Left renal cortex interstitium (tissue), 4 donors: ENCODE measurements around the gene KCNQ5. TPM values are rescaled to one million over a fixed set of nuclear protein-coding genes. Genes with fewer than 3 reads are reported as not detected.

Source experiments
- DNase-seq, 4 donors: peaks; one replicate each; pipeline ENCODE4 v3.0.0-alpha.2; 2013; ENCODE audit warnings: low read depth in 4 of 4, low spot score in 2 of 4, missing footprints in 1 of 4
- polyA plus RNA-seq, 4 donors: library from polyadenylated mRNA; unstranded; fragments of 120-200 nt; gene quantifications; one replicate each; pipeline ENCODE4 v1.2.1, GENCODE V29; 2013; ENCODE audit not compliant: insufficient read length in 4 of 4

The KCNQ5 gene
- polyA plus RNA-seq, 4 donors, result 0.14 to 0.59 (median 0.25) TPM

GRCh38 chr6:72636786-72637185 is 14.9 kb downstream of the KCNQ5 start:
- DNase-seq, result no peak

GRCh38 chr6:72639920-72640614 is 18.2 kb downstream of the KCNQ5 start:
- DNase-seq, result no peak

DNA sequence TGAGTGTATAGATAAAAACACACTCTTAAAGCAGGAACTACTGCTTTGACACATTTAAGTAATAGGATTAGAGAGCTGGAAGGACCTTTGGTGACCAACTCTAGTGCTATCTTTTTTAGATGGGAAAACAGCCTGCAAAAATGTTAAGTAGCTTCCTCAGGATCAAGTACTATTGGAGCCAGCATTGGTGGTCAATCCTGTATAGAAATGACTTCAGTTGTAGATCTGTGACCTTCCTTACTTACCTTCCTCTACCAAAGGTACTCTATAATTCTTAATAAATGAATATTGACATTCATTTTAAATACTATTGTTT is 18.7 kb downstream of the KCNQ5 start:
- DNase-seq, result no peak

DNA sequence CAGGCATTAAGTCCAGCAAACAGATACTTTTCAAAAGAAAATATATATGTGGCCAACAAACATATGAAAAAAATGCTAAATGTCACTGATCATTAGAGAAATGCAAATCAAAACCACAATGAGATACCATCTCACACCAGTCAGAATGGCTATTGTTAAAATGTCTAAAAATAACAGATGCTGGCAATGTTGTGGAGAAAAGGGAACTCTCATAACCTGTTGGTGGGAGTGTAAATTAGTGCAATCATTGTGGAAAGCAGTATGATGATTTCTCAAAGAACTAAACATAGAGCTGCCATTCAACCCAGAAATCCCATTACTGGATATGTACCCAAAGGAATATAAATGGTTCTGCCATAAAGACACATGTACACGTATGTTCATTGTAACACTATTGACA is 20.6 kb downstream of the KCNQ5 start:
- no peak for DNase-seq

- no peak for DNase-seq
Measured at GRCh38 chr6:72643214-72643613, 21.4 kb downstream of the KCNQ5 start.

DNA sequence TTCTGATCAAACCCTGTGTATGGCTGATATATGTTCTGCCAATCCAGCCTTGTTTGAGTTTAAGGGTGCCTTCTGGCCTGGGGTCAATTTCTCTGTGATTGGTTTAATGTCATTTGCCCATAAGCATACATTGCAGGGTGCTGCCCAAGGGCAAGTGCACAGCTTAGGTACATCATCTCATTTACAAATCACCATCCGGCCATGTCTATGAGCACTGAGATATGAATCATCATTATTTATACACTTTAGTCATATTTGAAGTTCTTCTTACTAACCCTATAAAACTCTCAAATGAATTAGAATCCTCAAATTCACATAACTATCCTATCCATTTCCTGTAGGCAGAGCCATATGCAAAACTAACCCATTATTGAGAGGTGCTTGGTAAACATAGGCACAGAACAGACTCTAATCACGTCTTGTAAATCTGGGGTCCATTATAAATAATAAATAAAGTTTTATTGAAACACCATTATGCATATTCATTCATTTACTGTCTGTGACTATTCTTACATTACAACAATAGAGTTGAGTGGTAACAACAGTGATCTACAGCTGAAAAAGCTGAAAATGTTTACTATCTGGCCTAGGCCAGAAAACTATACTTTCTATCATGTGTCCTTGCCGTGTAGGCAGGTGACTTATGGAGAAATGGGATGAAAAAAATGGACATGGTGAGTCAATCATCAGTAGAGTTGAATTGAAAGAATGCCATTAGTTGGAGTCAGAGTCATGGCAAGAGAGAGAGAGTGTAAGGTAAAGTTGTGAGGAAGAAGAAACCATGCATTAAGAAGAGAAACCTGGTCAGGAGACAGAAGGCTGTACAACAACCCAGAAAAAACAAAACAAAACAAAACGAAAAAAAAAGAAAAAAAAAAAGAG is 25.0 kb downstream of the KCNQ5 start:
- DNase-seq, result no peak

DNA sequence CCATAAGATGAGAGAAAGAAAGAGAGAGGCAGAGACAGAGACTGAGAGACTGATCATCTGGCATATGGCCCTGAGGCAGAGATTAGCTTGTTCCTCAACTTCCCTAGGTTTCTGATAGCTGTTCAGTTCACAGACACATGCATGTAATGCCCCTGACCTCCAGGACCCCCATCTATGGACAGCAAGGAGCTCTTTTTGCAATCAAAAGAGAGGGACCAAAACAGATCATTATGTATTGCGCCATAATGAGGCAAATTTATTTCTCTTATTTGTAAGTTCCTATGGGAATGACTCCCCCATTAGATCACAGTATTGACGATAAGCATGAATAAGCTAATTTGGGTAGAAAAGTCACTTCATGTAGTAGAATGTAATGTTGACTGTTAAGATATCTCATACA is 25.6 kb downstream of the KCNQ5 start:
- DNase-seq, result no peak

DNA sequence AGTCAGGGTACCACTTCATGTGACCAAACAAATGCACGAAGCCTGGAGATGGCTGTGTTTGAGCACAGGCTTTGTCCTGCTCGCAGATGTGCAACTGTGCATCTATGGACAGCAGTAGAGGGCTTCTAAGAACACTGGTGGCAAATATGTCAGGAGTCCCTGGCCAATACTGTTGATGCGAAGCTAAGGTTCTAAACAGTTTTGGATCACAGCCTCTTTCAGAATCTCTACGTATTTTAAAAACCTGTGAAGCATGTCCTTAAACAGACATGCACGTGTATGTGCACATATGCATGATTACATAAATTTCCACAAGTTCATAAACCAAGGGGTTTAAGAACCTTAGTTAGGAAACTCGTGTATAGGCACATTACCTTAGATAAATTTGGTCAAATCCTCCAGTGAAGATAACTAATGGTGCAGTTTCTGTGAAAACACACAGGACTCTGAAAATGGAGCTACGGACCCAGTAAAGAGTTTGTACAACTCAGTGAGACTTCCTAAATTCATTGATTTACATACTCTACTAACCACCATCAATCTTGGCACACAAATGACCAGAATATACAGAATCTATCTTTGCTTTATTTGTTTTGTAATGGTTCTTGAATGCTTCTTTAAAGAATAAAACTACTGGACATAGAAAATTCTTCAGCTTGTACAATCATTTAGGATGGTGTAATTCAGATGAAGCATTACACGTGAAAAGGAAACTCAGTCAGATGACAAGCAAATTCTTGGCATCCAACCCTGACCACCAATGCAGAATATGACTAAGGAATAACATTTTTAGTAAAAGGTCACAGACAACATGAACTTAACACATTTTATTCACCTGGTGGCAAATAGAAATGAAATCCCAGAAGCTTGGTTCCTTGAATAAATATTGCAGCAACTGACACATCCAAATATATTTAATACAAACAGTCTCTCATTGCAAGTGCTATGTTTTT is 27.4 kb downstream of the KCNQ5 start:
- DNase-seq, result no peak

DNA sequence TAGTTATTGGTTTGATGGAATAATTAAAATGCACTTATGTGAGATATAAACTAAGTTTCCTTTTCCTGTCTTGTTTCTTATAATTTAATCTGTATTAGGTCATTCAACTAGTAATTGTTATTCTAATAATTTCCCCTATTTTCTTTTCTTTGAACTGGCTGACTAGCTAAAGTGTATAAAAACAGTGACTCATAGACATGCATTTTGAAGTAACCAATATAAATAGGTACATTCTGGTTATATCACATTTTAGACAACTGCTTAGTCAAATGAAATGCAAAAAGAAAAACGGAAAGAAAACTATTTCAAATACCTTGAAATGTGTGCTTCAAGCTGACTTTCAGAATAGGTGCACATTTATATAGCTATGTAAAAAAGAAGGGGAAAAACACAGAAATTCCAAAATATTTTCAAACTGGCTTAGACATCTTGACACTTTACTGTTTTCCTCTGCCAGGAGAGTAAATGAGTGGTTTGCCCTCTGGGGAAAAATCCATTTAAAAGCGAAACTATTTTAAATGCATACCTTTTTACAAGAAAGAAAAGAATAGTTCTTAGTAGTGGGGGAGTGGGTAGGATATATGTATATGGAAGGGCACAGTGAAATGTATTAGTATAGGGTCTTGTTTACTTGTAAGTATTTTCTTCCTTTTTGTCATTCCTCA is 28.3 kb downstream of the KCNQ5 start:
- DNase-seq, result no peak

GRCh38 chr6:72651174-72651573 is 29.3 kb downstream of the KCNQ5 start:
- no peak for DNase-seq

DNA sequence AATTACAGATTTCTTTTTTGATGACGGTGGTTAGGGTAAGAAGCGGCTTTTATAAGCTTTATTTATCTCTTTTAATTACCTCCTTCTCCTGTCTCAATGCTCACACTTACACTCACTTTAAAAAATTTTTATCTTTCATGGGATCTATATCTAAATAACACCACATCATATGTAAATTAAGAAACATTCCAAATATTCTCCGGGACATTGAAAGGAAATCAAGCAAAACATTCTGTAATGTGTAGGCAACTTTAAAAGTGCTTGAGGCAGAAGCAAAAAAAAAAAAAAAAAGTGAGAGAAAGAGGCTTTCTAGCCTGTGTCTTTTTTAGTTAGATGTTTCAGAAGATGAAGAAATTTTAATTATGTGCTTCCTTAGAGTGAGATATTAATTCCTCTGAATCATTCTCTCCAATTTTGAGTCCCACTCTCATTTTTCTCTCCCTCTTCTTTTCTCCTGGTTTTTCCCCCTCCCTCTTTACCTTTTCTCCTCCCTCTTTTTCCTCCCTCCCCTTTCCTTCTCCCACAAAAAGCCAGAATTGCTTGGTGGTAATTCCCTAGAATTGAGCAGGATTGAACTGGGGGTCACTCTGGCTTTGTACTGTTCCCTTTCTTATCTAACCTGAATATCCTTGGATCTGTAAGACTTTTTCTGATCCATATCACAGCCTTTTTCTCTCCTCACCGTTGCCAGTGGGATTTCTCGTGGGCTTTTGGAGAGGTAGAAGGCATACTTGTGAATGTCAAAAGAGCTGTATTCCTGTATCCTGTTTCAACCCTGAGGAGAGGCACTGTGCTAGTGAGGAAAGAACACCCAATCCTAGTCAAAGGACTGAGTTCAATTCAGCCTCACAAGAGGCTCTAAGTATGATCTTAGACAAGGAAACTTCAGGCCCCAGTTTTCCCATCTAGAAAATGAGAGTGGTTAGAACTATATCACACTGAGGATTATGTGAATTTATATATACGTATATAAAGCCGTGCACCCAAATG is 30.4 kb downstream of the KCNQ5 start:
- DNase-seq, result no peak

- DNase-seq, result no peak
Measured at GRCh38 chr6:72653026-72653425, 31.2 kb downstream of the KCNQ5 start.

DNA sequence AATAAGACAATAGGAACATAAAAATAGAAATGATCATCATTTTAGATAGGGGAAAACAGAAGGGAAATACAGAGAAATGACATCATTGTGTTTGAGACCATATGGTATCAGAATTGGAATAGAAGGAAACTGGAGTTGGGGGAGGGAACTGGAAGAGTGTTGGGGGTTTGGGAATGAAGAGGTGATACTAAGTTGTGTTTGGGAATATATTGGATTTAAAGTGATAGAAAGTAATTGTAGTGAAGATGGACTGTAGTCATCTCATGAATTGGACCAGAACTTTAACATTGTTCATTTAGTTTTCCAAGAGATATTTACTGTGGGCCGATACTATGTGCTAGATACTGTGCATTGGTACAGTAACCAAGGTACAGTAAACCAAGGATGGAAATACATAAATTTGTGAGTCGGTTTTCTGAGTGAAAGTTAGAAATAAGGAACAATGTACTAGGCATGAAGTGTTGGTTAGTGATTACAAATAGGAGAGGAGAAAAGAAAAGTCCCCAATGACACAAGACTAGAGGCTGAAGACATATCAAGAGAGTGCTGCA is 32.3 kb downstream of the KCNQ5 start:
- no peak for DNase-seq

- no peak for DNase-seq
Measured at GRCh38 chr6:72657407-72658197, 35.7 kb downstream of the KCNQ5 start.

- DNase-seq, result no peak
Measured at GRCh38 chr6:72659754-72660153, 37.9 kb downstream of the KCNQ5 start.

- no peak for DNase-seq
Measured at GRCh38 chr6:72661411-72661810, 39.5 kb downstream of the KCNQ5 start.

DNA sequence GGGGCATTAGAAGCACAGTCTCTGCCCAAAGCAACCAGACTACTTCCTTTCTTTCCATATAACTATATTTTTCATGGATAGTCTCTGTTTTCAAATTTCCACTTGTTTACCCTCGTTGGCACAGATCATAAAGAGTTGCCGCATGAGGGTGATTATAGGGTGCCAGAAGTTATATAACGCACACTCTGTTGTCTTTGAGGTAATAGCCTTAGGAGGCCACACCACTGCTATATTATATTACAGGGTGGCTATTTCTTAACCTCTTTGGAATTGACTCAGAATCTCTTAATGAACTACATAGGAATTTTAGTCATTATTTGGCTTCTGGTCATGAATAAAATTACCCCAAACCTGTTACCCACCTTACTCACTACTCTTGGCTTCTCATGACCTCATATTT is 43.7 kb downstream of the KCNQ5 start:
- no peak for DNase-seq

DNA sequence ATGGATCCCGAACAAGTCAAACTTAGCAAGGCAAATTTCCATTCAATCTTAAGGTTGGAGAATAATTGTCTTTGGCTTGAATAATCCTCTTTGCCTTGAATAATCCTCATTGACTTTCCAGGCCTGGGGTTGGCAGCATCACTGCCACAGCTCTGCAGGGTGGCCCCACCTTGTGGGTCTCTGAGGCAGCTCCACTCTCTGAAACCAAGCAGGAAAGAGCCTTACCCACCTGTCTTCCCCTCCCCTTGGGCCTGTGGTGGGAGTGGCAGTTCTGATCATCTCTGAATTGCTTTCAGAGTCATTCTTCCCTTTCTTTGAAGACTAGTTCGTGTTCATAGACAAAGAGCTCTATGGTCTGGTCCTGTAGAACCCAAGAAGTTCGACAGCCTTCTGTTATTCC is 47.5 kb downstream of the KCNQ5 start:
- DNase-seq, result no peak
